Bronchus fibroblast of lung (primary cell): Measurements from ENCODE around the gene SYNJ2BP. TPM values are rescaled to one million over a fixed set of nuclear protein-coding genes. Genes with fewer than 3 reads are reported as not detected.

Experiments used
- total RNA-seq: library from RNA; depleted of rRNA; stranded (reverse); fragments of >200 nt; gene quantifications from 2 replicates; pipeline ENCODE4 v1.2.3, GENCODE V29; 2015

Gene SYNJ2BP
- total RNA-seq = 7.9 and 8.2 TPM in 2 replicates

GRCh38 chr14:70416725-70417349, at the start of gene SYNJ2BP:
SYNJ2BP (minus strand) TSS chr14:70417090; CDS start chr14:70416963, 127 bp downstream.

GRCh38 chr14:70451874-70452273, 35.0 kb upstream of the SYNJ2BP start, which contains the start of gene ADAM21:
ADAM21 (plus strand) TSS chr14:70452174; CDS start chr14:70457500, 5,326 bp downstream.

Other genes with a start within 250 kb of the SYNJ2BP start
- gene SLC8A3, start 228.1 kb downstream of the SYNJ2BP start, total RNA-seq = under 0.01 TPM in 1 of 2 replicates, not detected in the other
- gene COX16, start 57.4 kb downstream of the SYNJ2BP start, total RNA-seq = 32.3 and 46.7 TPM in 2 replicates
- gene ADAM21, start 35.1 kb upstream of the SYNJ2BP start, total RNA-seq = under 0.01 and 0.59 TPM in 2 replicates
- 0.15 TPM in 1 of 2 replicates, not detected in the other for gene ADAM20, start 117.9 kb upstream of the SYNJ2BP start, total RNA-seq
- gene MED6, start 183.6 kb upstream of the SYNJ2BP start, total RNA-seq = 16.8 and 17.4 TPM in 2 replicates
- under 0.01 TPM in 1 of 2 replicates, not detected in the other for gene TTC9, start 224.8 kb upstream of the SYNJ2BP start, total RNA-seq